ENCODE data around the gene TMEM45A.

TMEM45A gene

DNA sequence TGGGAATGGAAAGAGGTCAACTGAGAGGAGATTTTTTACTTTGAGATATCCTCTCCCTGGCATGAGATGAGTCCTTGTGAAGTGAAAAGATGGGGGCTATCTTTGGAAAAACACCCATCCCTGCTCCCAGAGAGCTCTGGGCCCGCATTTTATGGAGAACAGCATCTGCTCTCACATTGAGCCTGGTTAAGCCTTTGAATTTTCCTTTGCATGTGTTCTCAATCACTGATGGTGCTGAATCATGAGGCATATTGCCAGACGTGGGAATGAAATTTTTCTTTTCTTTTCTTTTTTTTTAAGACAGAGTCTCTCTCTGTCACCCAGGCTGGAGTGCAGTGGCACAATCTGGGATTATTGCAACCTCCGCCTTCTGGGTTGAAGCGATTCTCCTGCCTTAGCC lies 24.4 kb downstream of the TMEM45A start:
- WGBS (ENCODE audit: insufficient coverage, insufficient read length), result no CpG with 5 or more reads among the region's 4 CpGs
- Histone ChIP-seq H3K9me3 (ENCODE audit: control insufficient read depth, insufficient read depth, low read length) (no peaks in the 10 kb centered on the region), H3K36me3 (ENCODE audit: control insufficient read depth, insufficient read depth, low read length) (no peaks in the 10 kb centered on the region), H3K4me3 (ENCODE audit: low read length) (no peak overlapping the region), H3K4me1 (ENCODE audit: control insufficient read depth, insufficient read depth, low read length) (no peaks in the 10 kb centered on the region), H3K27ac (ENCODE audit: low read length) (no peak overlapping the region), H3K27me3 (ENCODE audit: control insufficient read depth, insufficient read depth, low read length) (no peaks in the 10 kb centered on the region)
- no peak for DNase-seq (ENCODE audit: low read depth, low spot score)

GRCh38 chr3:100517276-100517675 lies 24.9 kb downstream of the TMEM45A start:
- H3K4me1 ChIP-seq (ENCODE audit: control insufficient read depth, insufficient read depth, low read length), result no peaks in the 10 kb centered on the region
- no peak for DNase-seq (ENCODE audit: low read depth, low spot score)

GRCh38 chr3:100518244-100518643 lies 25.8 kb downstream of the TMEM45A start:
- Histone ChIP-seq H3K9me3 (ENCODE audit: control insufficient read depth, insufficient read depth, low read length) (no peaks in the 10 kb centered on the region), H3K27ac (ENCODE audit: low read length) (no peak overlapping the region), H3K4me1 (ENCODE audit: control insufficient read depth, insufficient read depth, low read length) (no peaks in the 10 kb centered on the region), H3K36me3 (ENCODE audit: control insufficient read depth, insufficient read depth, low read length) (no peaks in the 10 kb centered on the region), H3K4me3 (ENCODE audit: low read length) (no peak overlapping the region), H3K27me3 (ENCODE audit: control insufficient read depth, insufficient read depth, low read length) (no peaks in the 10 kb centered on the region)
- no peak for DNase-seq (ENCODE audit: low read depth, low spot score)

More at GRCh38 chr3:100517276-100517675, 24.9 kb downstream of the TMEM45A start:
- no peak overlapping the region for H3K27ac ChIP-seq (ENCODE audit: low read length)
- no peaks in the 10 kb centered on the region for H3K36me3 ChIP-seq (ENCODE audit: control insufficient read depth, insufficient read depth, low read length)
- H3K27me3 ChIP-seq (ENCODE audit: control insufficient read depth, insufficient read depth, low read length), result no peaks in the 10 kb centered on the region
- no peak overlapping the region for H3K4me3 ChIP-seq (ENCODE audit: low read length)
- H3K9me3 ChIP-seq (ENCODE audit: control insufficient read depth, insufficient read depth, low read length), result no peaks in the 10 kb centered on the region
- WGBS (ENCODE audit: insufficient coverage, insufficient read length), result no CpG with 5 or more reads among the region's 6 CpGs

GRCh38 chr3:100518983-100519382 lies 26.6 kb downstream of the TMEM45A start:
- H3K4me1 ChIP-seq (ENCODE audit: control insufficient read depth, insufficient read depth, low read length), result no peaks in the 10 kb centered on the region
- no peak overlapping the region for H3K27ac ChIP-seq (ENCODE audit: low read length)
- DNase-seq (ENCODE audit: low read depth, low spot score), result no peak
- no peaks in the 10 kb centered on the region for H3K36me3 ChIP-seq (ENCODE audit: control insufficient read depth, insufficient read depth, low read length)
- no peaks in the 10 kb centered on the region for H3K27me3 ChIP-seq (ENCODE audit: control insufficient read depth, insufficient read depth, low read length)
- WGBS (ENCODE audit: insufficient coverage, insufficient read length), result no CpG with 5 or more reads among the region's 4 CpGs
- no peak overlapping the region for H3K4me3 ChIP-seq (ENCODE audit: low read length)
- H3K9me3 ChIP-seq (ENCODE audit: control insufficient read depth, insufficient read depth, low read length), result no peaks in the 10 kb centered on the region

GRCh38 chr3:100521439-100521845 lies 29.0 kb downstream of the TMEM45A start:
- H3K27me3 ChIP-seq (ENCODE audit: control insufficient read depth, insufficient read depth, low read length), result no peaks in the 10 kb centered on the region
- WGBS (ENCODE audit: insufficient coverage, insufficient read length), result no CpG with 5 or more reads among the region's 10 CpGs
- no peaks in the 10 kb centered on the region for H3K4me1 ChIP-seq (ENCODE audit: control insufficient read depth, insufficient read depth, low read length)
- no peak overlapping the region for H3K27ac ChIP-seq (ENCODE audit: low read length)
- H3K9me3 ChIP-seq (ENCODE audit: control insufficient read depth, insufficient read depth, low read length), result no peaks in the 10 kb centered on the region
- no peak for DNase-seq (ENCODE audit: low read depth, low spot score)
- H3K36me3 ChIP-seq (ENCODE audit: control insufficient read depth, insufficient read depth, low read length), result no peaks in the 10 kb centered on the region
- H3K4me3 ChIP-seq (ENCODE audit: low read length), result no peak overlapping the region

DNA sequence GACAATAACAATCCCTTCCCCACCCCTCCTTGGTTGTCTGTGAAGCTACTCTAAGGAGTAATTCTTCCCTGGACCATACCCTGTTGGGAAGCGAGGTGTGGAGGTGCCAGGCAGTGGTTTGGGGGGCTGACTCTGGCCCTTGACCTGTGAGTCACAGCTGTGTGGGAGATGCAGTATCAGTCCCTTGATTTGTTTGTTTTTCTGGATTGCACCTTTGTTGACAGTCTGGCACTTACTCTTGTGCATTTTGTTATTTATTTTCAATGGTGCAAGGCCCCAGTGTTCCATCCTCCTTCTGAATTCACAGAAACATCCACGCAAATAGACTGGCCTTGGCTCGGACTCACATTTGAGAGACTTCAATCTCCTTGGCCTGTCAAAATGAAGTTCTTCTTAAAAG lies 29.7 kb downstream of the TMEM45A start:
- no CpG with 5 or more reads among the region's 3 CpGs for WGBS (ENCODE audit: insufficient coverage, insufficient read length)
- H3K4me3 ChIP-seq (ENCODE audit: low read length), result no peak overlapping the region
- no peaks in the 10 kb centered on the region for H3K36me3 ChIP-seq (ENCODE audit: control insufficient read depth, insufficient read depth, low read length)
- no peak overlapping the region for H3K27ac ChIP-seq (ENCODE audit: low read length)
- H3K4me1 ChIP-seq (ENCODE audit: control insufficient read depth, insufficient read depth, low read length), result no peaks in the 10 kb centered on the region
- no peaks in the 10 kb centered on the region for H3K27me3 ChIP-seq (ENCODE audit: control insufficient read depth, insufficient read depth, low read length)
- DNase-seq (ENCODE audit: low read depth, low spot score), result no peak
- no peaks in the 10 kb centered on the region for H3K9me3 ChIP-seq (ENCODE audit: control insufficient read depth, insufficient read depth, low read length)

DNA sequence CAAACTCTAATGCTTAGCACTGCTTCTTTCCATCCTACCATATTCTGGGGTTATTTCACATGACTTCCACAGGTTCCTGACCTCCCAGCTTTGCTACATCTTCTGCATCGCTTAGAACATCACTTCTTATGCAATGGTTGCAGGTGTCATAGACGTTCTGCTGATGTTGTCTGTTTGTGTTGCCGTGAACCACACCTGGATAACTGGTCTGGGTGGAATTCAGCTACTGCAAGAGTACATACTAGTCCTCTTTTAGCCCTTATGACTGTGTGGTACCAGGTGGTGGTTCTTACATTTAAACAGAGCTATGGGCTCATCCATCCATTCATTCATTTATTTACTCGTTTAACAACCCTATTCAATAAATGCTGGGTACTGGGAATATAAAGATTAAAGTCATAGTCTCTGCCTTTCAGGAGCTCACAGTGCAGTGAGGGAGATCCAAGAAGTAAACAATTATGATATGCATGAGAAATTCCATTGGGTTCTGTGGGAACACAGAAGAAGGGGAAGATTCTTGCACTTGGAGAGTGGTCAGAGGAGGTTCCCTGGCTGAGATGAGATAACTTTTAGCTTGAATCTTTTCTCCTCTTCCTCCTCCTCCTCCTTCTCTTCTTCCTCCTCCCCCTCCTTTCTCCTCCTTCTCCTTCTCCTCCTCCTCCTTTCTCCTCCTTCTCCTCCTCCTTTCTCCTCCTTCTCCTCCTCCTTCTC lies 30.8 kb downstream of the TMEM45A start:
- H3K36me3 ChIP-seq (ENCODE audit: control insufficient read depth, insufficient read depth, low read length), result no peaks in the 10 kb centered on the region
- DNase-seq (ENCODE audit: low read depth, low spot score), result no peak
- no peak overlapping the region for H3K4me3 ChIP-seq (ENCODE audit: low read length)
- WGBS (ENCODE audit: insufficient coverage, insufficient read length), result no CpG with 5 or more reads among the region's 4 CpGs
- H3K4me1 ChIP-seq (ENCODE audit: control insufficient read depth, insufficient read depth, low read length), result no peaks in the 10 kb centered on the region
- H3K27ac ChIP-seq (ENCODE audit: low read length), result no peak overlapping the region
- H3K27me3 ChIP-seq (ENCODE audit: control insufficient read depth, insufficient read depth, low read length), result no peaks in the 10 kb centered on the region
- no peaks in the 10 kb centered on the region for H3K9me3 ChIP-seq (ENCODE audit: control insufficient read depth, insufficient read depth, low read length)

DNA sequence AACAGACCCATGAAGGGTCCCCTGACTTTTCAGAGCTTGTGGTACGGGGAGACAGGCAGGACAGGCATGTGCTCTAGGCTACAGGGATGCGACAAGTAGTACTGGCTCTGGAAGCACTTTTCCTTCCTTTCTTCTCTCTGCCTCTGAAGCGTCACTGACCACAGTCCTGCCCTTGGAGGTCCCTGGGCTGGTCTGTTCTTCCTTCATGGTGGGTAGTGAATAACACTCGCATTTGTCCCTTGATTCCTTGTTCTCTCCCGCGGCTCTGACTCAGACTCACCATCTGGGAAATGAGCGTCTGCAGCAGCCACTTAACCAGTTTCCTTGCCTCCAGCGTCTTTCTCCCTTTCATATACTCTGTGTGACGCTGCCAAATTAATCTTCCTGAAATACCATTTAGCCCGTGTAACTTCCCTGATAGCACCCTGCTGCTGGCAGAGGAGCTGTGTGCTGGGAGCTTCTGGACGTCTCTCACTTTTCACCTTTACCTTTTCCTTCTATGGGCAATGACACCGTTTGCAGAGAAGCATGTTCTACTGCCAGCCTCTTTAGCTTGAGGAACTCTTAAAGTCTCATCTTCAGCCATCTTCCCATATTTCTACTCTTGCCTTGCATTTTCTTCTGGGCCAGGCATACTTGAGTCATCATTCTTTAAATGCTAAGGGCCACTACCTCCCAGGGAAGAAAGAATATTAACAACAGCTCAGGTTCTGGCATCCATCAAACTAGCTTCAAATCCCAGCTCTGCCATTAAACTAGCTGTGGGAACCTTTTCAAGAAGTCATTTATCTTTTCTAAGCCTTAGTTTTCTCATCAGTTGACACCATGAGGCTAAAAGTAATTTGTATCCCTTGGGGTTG lies 33.6 kb downstream of the TMEM45A start:
- Histone ChIP-seq H3K27me3 (ENCODE audit: control insufficient read depth, insufficient read depth, low read length) (no peaks in the 10 kb centered on the region), H3K36me3 (ENCODE audit: control insufficient read depth, insufficient read depth, low read length) (no peaks in the 10 kb centered on the region), H3K4me3 (ENCODE audit: low read length) (no peak overlapping the region), H3K27ac (ENCODE audit: low read length) (no peak overlapping the region), H3K4me1 (ENCODE audit: control insufficient read depth, insufficient read depth, low read length) (no peaks in the 10 kb centered on the region), H3K9me3 (ENCODE audit: control insufficient read depth, insufficient read depth, low read length) (no peaks in the 10 kb centered on the region)
- no peak for DNase-seq (ENCODE audit: low read depth, low spot score)
- WGBS (ENCODE audit: insufficient coverage, insufficient read length), result no CpG with 5 or more reads among the region's 12 CpGs

GRCh38 chr3:100526613-100527346 lies 34.4 kb downstream of the TMEM45A start:
- DNase-seq (ENCODE audit: low read depth, low spot score), result no peak
- H3K4me1 ChIP-seq (ENCODE audit: control insufficient read depth, insufficient read depth, low read length), result no peaks in the 10 kb centered on the region
- no peaks in the 10 kb centered on the region for H3K27me3 ChIP-seq (ENCODE audit: control insufficient read depth, insufficient read depth, low read length)
- H3K4me3 ChIP-seq (ENCODE audit: low read length), result no peak overlapping the region
- H3K27ac ChIP-seq (ENCODE audit: low read length), result no peak overlapping the region
- H3K9me3 ChIP-seq (ENCODE audit: control insufficient read depth, insufficient read depth, low read length), result no peaks in the 10 kb centered on the region
- no CpG with 5 or more reads among the region's 4 CpGs for WGBS (ENCODE audit: insufficient coverage, insufficient read length)
- H3K36me3 ChIP-seq (ENCODE audit: control insufficient read depth, insufficient read depth, low read length), result no peaks in the 10 kb centered on the region

DNA sequence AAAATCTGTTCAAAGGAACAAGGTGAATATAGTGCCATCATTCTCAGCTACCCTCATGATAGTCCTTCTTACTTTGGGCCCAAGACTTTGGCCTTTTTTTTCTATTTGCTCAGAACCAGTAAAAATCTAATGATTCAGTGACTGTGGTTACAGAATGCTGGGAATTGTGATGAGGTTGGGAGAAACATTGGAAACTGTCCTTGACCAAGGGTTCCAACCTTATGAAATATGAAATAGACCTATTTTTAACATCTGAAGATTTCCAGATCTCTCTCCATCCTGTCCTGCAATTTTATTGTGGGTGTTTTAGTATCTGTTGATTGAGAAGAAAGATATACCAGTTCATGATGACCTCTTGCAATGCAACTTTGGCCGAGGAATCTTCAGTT lies 34.9 kb downstream of the TMEM45A start:
- H3K4me1 ChIP-seq (ENCODE audit: control insufficient read depth, insufficient read depth, low read length), result no peaks in the 10 kb centered on the region
- H3K9me3 ChIP-seq (ENCODE audit: control insufficient read depth, insufficient read depth, low read length), result no peaks in the 10 kb centered on the region
- DNase-seq (ENCODE audit: low read depth, low spot score), result no peak
- no peak overlapping the region for H3K4me3 ChIP-seq (ENCODE audit: low read length)
- no peak overlapping the region for H3K27ac ChIP-seq (ENCODE audit: low read length)
- no peaks in the 10 kb centered on the region for H3K36me3 ChIP-seq (ENCODE audit: control insufficient read depth, insufficient read depth, low read length)
- no peaks in the 10 kb centered on the region for H3K27me3 ChIP-seq (ENCODE audit: control insufficient read depth, insufficient read depth, low read length)
- WGBS (ENCODE audit: insufficient coverage, insufficient read length), result no CpG with 5 or more reads among the region's 1 CpG
